ENCODE results near the gene TSHZ2. TPM values are rescaled to one million over a fixed set of nuclear protein-coding genes. Genes with fewer than 3 reads are reported as not detected.
"Not testable (repeated sequence)": the region's sequence is repeated elsewhere in the genome, so short reads cannot be mapped to it uniquely, and the experiment has no call there.

TSHZ2 gene
- total RNA-seq, 1 donor from 2014 or later: 30.4 TPM

GRCh38 chr20:53530440-53530839 is 558.3 kb downstream of the TSHZ2 start:
- DNase-seq (ENCODE audit: extremely low spot score in 2 of 2): no peak
- Histone ChIP-seq H3K27me3 (no peaks in the 10 kb centered on the region), H3K9me3 (no peaks in the 10 kb centered on the region), H3K27ac (no peak overlapping the region), H3K36me3 (no peaks in the 10 kb centered on the region), H3K4me1 (no peaks in the 10 kb centered on the region), H3K4me3 (no peak overlapping the region)
- intact Hi-C loops (cut with DNase I): no loop called here
- TF ChIP-seq POLR2AphosphoS5 (IDR thresholded peaks at IDR 0.05; ENCODE audit: insufficient read depth in 1 of 2, low read depth in 1 of 2) (no peak), CTCF (IDR thresholded peaks at IDR 0.05) (no peak), POLR2A (IDR thresholded peaks at IDR 0.05) (no peak)

- H3K27me3 ChIP-seq; H3K4me1 ChIP-seq; H3K27ac ChIP-seq; H3K9me3 ChIP-seq; H3K4me3 ChIP-seq; intact Hi-C loops (cut with DNase I); DNase-seq (ENCODE audit: extremely low spot score in 2 of 2); H3K36me3 ChIP-seq: not testable (repeated sequence)
Observed at GRCh38 chr20:53532654-53533312, 560.6 kb downstream of the TSHZ2 start.

- Histone ChIP-seq H3K4me1 (no peaks in the 10 kb centered on the region), H3K9me3 (no peaks in the 10 kb centered on the region), H3K4me3 (no peak overlapping the region), H3K36me3 (no peaks in the 10 kb centered on the region), H3K27me3 (no peaks in the 10 kb centered on the region), H3K27ac (no peak overlapping the region)
- intact Hi-C loops (cut with DNase I): no loop called here
- TF ChIP-seq POLR2A (IDR thresholded peaks at IDR 0.05) (no peak), POLR2AphosphoS5 (IDR thresholded peaks at IDR 0.05; ENCODE audit: insufficient read depth in 1 of 2, low read depth in 1 of 2) (no peak), CTCF (IDR thresholded peaks at IDR 0.05) (no peak)
- no peak for DNase-seq (ENCODE audit: extremely low spot score in 2 of 2)
Observed at GRCh38 chr20:53533500-53533899, 561.3 kb downstream of the TSHZ2 start.

- Histone ChIP-seq H3K27me3 (no peaks in the 10 kb centered on the region), H3K27ac (no peak overlapping the region), H3K4me1 (no peaks in the 10 kb centered on the region), H3K9me3 (no peaks in the 10 kb centered on the region), H3K36me3 (no peaks in the 10 kb centered on the region), H3K4me3 (no peak overlapping the region)
- no peak for DNase-seq (ENCODE audit: extremely low spot score in 2 of 2)
- TF ChIP-seq POLR2AphosphoS5 (IDR thresholded peaks at IDR 0.05; ENCODE audit: insufficient read depth in 1 of 2, low read depth in 1 of 2): no peak
- TF ChIP-seq CTCF (IDR thresholded peaks at IDR 0.05): no peak
- no peak for TF ChIP-seq POLR2A (IDR thresholded peaks at IDR 0.05)
- intact Hi-C loops (cut with DNase I): no loop called here
Observed at GRCh38 chr20:53534037-53534436, 561.9 kb downstream of the TSHZ2 start.

GRCh38 chr20:53535878-53536277 is 563.7 kb downstream of the TSHZ2 start:
- DNase-seq (ENCODE audit: extremely low spot score in 2 of 2): no peak
- TF ChIP-seq POLR2AphosphoS5 (IDR thresholded peaks at IDR 0.05; ENCODE audit: insufficient read depth in 1 of 2, low read depth in 1 of 2) (no peak), CTCF (IDR thresholded peaks at IDR 0.05) (no peak), POLR2A (IDR thresholded peaks at IDR 0.05) (no peak)
- H3K27me3 ChIP-seq: no peaks in the 10 kb centered on the region
- H3K4me3 ChIP-seq: no peak overlapping the region
- H3K9me3 ChIP-seq: no peaks in the 10 kb centered on the region
- H3K4me1 ChIP-seq: no peaks in the 10 kb centered on the region
- intact Hi-C loops (cut with DNase I): no loop called here
- no peaks in the 10 kb centered on the region for H3K36me3 ChIP-seq
- H3K27ac ChIP-seq: no peak overlapping the region

- H3K4me1 ChIP-seq; intact Hi-C loops (cut with DNase I); H3K36me3 ChIP-seq; H3K9me3 ChIP-seq; H3K27me3 ChIP-seq; DNase-seq (ENCODE audit: extremely low spot score in 2 of 2); H3K27ac ChIP-seq; H3K4me3 ChIP-seq: not testable (repeated sequence)
Observed at GRCh38 chr20:53536382-53536781, 564.2 kb downstream of the TSHZ2 start.

All from vagina (tissue), 2 donors.